GM10266 (cell line): ENCODE data around the gene MARK4.

Experiments used
- DNase-seq: peaks from one replicate; pipeline ENCODE4 v3.0.0; 2012; ENCODE audit errors: extremely low spot score
- CTCF ChIP-seq: IDR thresholded peaks from 2 replicates; pipeline ENCODE4 v1.5.1; 2012; ENCODE audit warnings: mild to moderate bottlenecking, low read depth; ENCODE audit not compliant: control insufficient read depth, insufficient read depth; ENCODE audit errors: missing control alignments

MARK4 gene

GRCh38 chr19:45271735-45272108, 20.7 kb downstream of the MARK4 start:
- no peak for TF ChIP-seq CTCF
- no peak for DNase-seq

GRCh38 chr19:45273521-45273855, 22.4 kb downstream of the MARK4 start:
- TF ChIP-seq CTCF = no peak
- no peak for DNase-seq

- DNase-seq = no peak
- TF ChIP-seq CTCF = no peak
Measured at GRCh38 chr19:45275370-45275971, 24.4 kb downstream of the MARK4 start.

- DNase-seq = no peak
- TF ChIP-seq CTCF = no peak
Measured at GRCh38 chr19:45276284-45276687, 25.2 kb downstream of the MARK4 start.

- no peak for DNase-seq
- no peak for TF ChIP-seq CTCF
Measured at GRCh38 chr19:45278087-45278486, 27.0 kb downstream of the MARK4 start.

- no peak for DNase-seq
- TF ChIP-seq CTCF = no peak
Measured at GRCh38 chr19:45279587-45280192, 28.6 kb downstream of the MARK4 start.

GRCh38 chr19:45280471-45280961, 29.4 kb downstream of the MARK4 start:
- no peak for DNase-seq
- TF ChIP-seq CTCF = no peak
